T-helper 2 cell treated with Interferon-gamma antibody and Interleukin-4, amounts not matched to agents 5 μg/mL and 100 μg/mL, for 36 hours (primary cell): Measurements from ENCODE around the gene TIE1.

ENCODE experiments used
- DNase-seq: peaks from one replicate; pipeline ENCODE4 v3.0.0; 2021; ENCODE audit warnings: low spot score
- H3K27ac Mint-ChIP-seq: one replicate; pipeline ENCODE4 v1.8.0; 2021; ENCODE audit warnings: mild to moderate bottlenecking, mixed read lengths
- H3K27me3 Mint-ChIP-seq: one replicate; pipeline ENCODE4 v1.8.0; 2021; ENCODE audit warnings: low read depth, mixed read lengths
- H3K36me3 Mint-ChIP-seq: one replicate; pipeline ENCODE4 v1.8.0; 2021; ENCODE audit warnings: low read depth, mixed read lengths
- H3K4me1 Mint-ChIP-seq: one replicate; pipeline ENCODE4 v1.8.0; 2021; ENCODE audit warnings: low read depth, mixed read lengths
- H3K4me3 Mint-ChIP-seq: one replicate; pipeline ENCODE4 v1.8.0; 2022; ENCODE audit warnings: mild to moderate bottlenecking, moderate library complexity, mixed read lengths
- H3K9me3 Mint-ChIP-seq: one replicate; pipeline ENCODE4 v1.8.0; 2021; ENCODE audit warnings: mixed read lengths

TIE1 gene

GRCh38 chr1:43317817-43318471 is 17.2 kb downstream of the TIE1 start:
- Mint-ChIP-seq H3K27ac (peak overlapping the region; percentile 34), H3K4me3 (no peak overlapping the region), H3K9me3 (no peaks in the 10 kb centered on the region), H3K27me3 (no peaks in the 10 kb centered on the region), H3K4me1 (no peaks in the 10 kb centered on the region), H3K36me3 (no peaks in the 10 kb centered on the region)
- DNase-seq: peak; percentile 23

DNA sequence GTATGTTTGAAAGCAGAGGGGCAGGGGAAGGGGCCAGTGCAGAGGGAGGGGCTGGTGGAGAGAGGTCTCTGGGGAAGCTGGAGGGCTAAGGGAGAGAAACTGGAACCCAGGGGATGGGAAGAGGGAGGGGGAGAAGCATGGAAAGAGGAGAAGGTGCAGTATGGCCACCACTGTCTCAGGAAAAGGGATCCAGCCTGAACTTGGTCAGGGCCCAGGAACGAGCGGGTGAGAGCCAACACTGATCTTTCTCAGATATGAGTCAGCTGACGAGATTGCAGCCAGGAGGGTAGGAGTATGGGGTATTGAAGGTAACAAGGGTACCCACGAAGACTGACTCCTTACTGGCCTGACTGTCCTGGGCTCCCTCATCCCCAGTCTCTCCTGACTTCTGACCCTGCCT is 18.0 kb downstream of the TIE1 start:
- no peak overlapping the region for H3K4me3 Mint-ChIP-seq
- DNase-seq: no peak
- H3K27me3 Mint-ChIP-seq: no peaks in the 10 kb centered on the region
- H3K27ac Mint-ChIP-seq: no peak overlapping the region
- no peaks in the 10 kb centered on the region for H3K9me3 Mint-ChIP-seq
- no peaks in the 10 kb centered on the region for H3K4me1 Mint-ChIP-seq
- H3K36me3 Mint-ChIP-seq: no peaks in the 10 kb centered on the region

DNA sequence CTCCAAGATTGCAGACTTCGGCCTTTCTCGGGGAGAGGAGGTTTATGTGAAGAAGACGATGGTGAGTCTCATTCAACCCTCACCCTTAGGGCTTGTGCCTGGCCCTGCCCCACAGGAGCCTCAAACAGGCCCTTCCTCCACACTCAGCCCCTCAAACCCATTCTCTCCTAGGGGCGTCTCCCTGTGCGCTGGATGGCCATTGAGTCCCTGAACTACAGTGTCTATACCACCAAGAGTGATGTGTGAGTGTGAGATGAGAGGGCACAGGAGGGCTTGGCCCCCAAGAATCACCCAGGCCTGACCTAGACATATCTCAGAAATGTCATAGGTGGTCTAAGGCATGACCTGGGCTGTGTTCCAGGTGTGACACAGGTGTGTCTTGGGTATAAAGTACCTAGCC is 18.5 kb downstream of the TIE1 start:
- DNase-seq: no peak
- Mint-ChIP-seq H3K4me1 (peaks cover under 1% of the 10 kb centered on the region), H3K4me3 (no peak overlapping the region), H3K36me3 (no peaks in the 10 kb centered on the region), H3K27me3 (no peaks in the 10 kb centered on the region), H3K9me3 (peaks cover 2% of the 10 kb centered on the region), H3K27ac (peak overlapping the region; percentile 41)

- H3K4me3 Mint-ChIP-seq: no peak overlapping the region
- no peaks in the 10 kb centered on the region for H3K27me3 Mint-ChIP-seq
- peaks cover 3% of the 10 kb centered on the region for H3K4me1 Mint-ChIP-seq
Measured at GRCh38 chr1:43319766-43320165, 19.0 kb downstream of the TIE1 start.

DNA sequence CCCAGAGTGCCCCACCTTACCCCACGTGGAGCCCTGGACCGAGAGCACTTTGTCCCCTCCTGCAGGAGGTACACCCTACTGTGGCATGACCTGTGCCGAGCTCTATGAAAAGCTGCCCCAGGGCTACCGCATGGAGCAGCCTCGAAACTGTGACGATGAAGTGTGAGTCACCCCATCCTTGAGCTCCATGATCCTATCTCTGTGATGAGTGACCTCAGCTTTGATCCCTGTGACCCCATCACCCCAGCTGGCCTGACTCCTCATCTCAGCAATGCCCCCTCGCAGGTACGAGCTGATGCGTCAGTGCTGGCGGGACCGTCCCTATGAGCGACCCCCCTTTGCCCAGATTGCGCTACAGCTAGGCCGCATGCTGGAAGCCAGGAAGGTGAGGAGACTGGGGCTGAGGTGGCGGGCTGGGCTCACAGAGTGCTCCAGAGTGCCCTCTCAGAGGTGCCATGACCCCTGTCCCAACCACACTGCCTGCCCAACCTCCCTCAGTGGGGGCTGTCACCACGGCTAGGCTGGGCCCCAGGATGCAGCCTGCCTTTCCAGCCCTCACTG is 20.6 kb downstream of the TIE1 start:
- no peaks in the 10 kb centered on the region for H3K27me3 Mint-ChIP-seq
- H3K4me3 Mint-ChIP-seq: no peak overlapping the region
- no peak for DNase-seq
- peaks cover 3% of the 10 kb centered on the region for H3K4me1 Mint-ChIP-seq
- H3K9me3 Mint-ChIP-seq: peaks cover 17% of the 10 kb centered on the region
- no peak overlapping the region for H3K27ac Mint-ChIP-seq
- H3K36me3 Mint-ChIP-seq: peaks cover 1% of the 10 kb centered on the region

More at GRCh38 chr1:43319766-43320165, 19.0 kb downstream of the TIE1 start:
- no peak overlapping the region for H3K27ac Mint-ChIP-seq
- no peak for DNase-seq
- H3K9me3 Mint-ChIP-seq: peaks cover 7% of the 10 kb centered on the region
- no peaks in the 10 kb centered on the region for H3K36me3 Mint-ChIP-seq

DNA sequence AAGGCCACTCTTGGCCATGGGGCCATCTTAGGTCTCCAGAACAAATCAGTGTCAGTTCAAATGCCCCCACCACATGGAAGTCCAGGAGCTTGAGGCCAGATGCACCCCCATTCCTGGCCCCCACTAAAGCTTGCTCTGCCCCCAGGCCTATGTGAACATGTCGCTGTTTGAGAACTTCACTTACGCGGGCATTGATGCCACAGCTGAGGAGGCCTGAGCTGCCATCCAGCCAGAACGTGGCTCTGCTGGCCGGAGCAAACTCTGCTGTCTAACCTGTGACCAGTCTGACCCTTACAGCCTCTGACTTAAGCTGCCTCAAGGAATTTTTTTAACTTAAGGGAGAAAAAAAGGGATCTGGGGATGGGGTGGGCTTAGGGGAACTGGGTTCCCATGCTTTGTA is 21.7 kb downstream of the TIE1 start:
- Mint-ChIP-seq H3K27me3 (no peaks in the 10 kb centered on the region), H3K4me3 (no peak overlapping the region)
- no peak for DNase-seq

GRCh38 chr1:43324810-43325209 is 24.0 kb downstream of the TIE1 start:
- peaks cover 4% of the 10 kb centered on the region for H3K4me1 Mint-ChIP-seq
- H3K4me3 Mint-ChIP-seq: no peak overlapping the region
- H3K27me3 Mint-ChIP-seq: no peaks in the 10 kb centered on the region
- H3K27ac Mint-ChIP-seq: no peak overlapping the region
- H3K9me3 Mint-ChIP-seq: peaks cover 25% of the 10 kb centered on the region
- peaks cover 1% of the 10 kb centered on the region for H3K36me3 Mint-ChIP-seq
- no peak for DNase-seq

More for the DNA sequence above, 21.7 kb downstream of the TIE1 start:
- H3K9me3 Mint-ChIP-seq: peaks cover 25% of the 10 kb centered on the region
- H3K36me3 Mint-ChIP-seq: peaks cover 1% of the 10 kb centered on the region
- peaks cover 3% of the 10 kb centered on the region for H3K4me1 Mint-ChIP-seq
- no peak overlapping the region for H3K27ac Mint-ChIP-seq

DNA sequence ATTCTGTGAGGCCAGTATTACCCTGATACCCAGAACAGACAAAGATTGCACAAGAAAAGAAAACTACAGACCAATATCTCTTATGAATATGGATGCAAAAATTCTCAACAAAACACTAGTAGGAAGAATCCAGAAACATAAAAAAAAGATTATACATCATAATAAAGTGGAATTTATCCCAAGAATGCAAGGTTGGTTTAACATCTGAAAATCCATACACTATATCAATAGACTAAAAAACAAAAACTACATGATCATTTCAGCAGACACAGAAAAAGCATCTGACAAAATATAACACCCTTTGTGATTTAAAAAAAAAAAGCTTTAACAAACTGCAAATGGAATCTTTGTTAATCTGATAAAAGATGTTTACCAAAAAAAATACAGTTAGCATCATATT is 24.6 kb downstream of the TIE1 start:
- Mint-ChIP-seq H3K36me3 (peaks cover 1% of the 10 kb centered on the region), H3K9me3 (peaks cover 25% of the 10 kb centered on the region), H3K4me3 (no peak overlapping the region), H3K4me1 (peaks cover 8% of the 10 kb centered on the region), H3K27me3 (no peaks in the 10 kb centered on the region), H3K27ac (no peak overlapping the region)
- no peak for DNase-seq

DNA sequence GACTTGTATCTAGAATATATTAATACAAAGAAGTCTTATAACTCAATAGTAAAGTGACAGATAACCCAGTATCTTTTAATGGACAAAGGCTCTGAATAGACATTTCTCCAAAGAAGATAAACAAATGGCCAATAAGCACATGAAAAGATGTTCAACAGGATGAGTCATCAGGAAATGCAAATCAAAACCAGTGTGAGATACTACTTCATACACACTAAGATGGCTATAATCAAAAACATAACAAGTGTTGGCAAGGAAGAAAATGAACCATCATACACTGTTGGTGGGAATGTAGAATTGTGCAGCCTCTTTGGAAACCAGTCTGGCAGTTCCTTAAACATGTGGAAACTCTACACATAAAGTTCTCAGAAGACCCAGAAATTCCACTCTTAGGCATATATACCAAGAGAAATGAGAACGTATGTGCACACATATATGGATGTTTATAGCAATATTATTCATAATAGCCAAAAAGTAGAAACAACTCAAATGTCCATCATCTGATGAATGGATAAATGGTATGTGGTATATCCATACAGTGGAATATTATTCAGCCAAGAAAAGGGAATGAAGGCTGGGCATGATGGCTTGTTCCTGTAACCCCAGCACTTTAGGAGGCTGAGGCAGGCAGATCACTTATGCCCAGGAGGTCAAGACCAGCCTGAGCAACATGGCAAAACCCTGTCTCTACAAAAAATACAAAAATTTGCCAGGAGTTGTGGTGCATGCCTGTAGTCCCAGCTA is 26.9 kb downstream of the TIE1 start:
- Mint-ChIP-seq H3K9me3 (peaks cover 25% of the 10 kb centered on the region), H3K27ac (no peak overlapping the region), H3K4me3 (no peak overlapping the region), H3K36me3 (peaks cover 1% of the 10 kb centered on the region), H3K27me3 (no peaks in the 10 kb centered on the region), H3K4me1 (peaks cover 10% of the 10 kb centered on the region)
- no peak for DNase-seq

DNA sequence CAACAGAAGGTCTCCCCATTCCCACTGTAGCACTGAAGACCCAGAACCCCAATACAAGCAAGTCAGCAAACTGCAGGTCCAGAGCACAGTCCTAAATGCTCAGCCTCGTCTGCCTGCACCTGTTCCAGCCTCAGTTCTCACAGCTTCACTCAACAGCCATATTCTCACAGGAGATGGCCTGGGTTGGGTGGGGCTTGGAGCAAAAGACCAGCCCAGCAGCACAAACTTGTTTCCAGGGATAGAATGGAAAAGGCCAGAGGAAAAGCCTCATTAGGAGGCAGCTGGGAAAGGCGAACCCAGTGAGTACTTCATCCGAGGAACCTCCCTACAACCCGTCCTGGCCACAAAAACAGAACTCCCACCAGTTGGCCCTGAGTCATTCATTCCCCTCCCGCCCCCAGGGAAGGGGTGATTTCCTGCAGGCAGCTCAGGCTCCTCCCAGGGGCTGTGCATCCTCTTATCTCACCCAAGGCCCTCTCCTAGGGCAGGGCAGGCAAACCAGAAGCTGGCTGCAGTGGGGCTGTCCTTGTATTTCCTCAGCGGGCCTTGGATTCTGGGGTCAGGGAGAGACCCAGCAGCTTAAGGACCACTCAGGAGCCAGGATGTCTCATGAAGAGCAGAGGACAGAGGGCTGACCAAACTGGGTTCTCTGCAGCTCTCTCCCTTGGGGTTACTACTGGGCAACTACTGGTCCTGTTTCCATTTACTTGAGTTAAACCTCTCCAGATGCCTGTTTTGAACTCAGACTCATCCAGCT is 29.4 kb downstream of the TIE1 start:
- Mint-ChIP-seq H3K27ac (peak overlapping the region; percentile 28), H3K36me3 (no peaks in the 10 kb centered on the region), H3K9me3 (peaks cover 14% of the 10 kb centered on the region), H3K4me3 (no peak overlapping the region), H3K4me1 (peaks cover 8% of the 10 kb centered on the region), H3K27me3 (no peaks in the 10 kb centered on the region)
- peak; percentile 87 for DNase-seq

DNA sequence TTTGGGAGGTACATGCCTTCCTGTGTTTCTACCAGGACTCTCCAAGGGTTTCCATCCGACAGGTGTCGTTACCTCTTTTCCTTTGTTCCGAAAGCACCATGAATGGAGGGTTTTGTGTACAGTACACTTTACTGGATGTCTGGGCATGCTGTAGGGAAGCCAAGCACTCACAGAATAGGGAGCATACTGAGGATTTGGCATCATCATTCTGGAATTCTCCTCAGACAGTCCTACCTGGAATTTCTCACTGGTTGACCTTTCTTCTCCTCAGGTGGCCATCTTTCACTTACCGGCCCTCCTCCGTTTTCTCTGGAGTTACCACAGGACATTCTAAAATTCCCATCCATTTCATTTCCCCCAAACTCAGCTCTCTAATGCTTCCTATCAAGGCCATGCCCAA is 30.9 kb downstream of the TIE1 start:
- H3K36me3 Mint-ChIP-seq: no peaks in the 10 kb centered on the region
- H3K9me3 Mint-ChIP-seq: peaks cover 8% of the 10 kb centered on the region
- peaks cover 8% of the 10 kb centered on the region for H3K4me1 Mint-ChIP-seq
- DNase-seq: no peak
- no peak overlapping the region for H3K4me3 Mint-ChIP-seq
- no peaks in the 10 kb centered on the region for H3K27me3 Mint-ChIP-seq
- H3K27ac Mint-ChIP-seq: no peak overlapping the region

DNA sequence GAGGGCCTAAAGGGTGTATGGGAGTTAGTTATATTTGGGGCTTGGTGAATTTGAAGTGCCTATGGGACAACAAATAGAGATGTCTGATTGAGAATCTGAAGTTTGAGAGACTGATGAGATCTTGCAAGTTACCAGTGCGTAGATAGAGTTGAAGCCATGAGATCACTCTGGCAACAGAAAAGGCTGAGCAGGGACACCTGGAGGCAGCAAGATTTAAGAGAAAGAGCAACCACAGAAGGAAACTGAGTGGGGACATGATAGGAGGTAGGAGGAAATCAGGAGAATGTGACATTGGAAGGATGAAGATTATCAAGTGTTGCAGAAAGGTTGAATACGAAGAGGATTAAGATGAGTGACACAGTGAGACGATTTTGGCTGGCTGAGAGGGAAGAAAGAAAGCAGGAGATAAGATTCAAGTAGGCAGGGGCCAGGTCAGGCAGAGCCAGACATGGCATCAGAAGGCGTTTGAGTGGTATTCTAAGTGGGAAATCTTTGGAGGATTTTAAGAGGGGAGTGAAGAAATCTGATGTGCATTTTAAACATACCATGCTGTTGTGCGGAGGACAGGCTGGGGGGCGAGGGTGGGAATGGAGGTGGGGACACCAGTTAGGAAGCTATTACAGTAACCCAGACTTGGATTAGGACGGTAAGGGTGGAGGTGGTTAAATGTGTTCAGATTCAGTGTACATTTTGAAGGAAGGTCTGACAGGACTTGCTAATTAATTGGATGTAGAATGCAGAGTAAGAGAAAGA is 33.8 kb downstream of the TIE1 start:
- Mint-ChIP-seq H3K27me3 (no peaks in the 10 kb centered on the region), H3K27ac (no peak overlapping the region)

DNA sequence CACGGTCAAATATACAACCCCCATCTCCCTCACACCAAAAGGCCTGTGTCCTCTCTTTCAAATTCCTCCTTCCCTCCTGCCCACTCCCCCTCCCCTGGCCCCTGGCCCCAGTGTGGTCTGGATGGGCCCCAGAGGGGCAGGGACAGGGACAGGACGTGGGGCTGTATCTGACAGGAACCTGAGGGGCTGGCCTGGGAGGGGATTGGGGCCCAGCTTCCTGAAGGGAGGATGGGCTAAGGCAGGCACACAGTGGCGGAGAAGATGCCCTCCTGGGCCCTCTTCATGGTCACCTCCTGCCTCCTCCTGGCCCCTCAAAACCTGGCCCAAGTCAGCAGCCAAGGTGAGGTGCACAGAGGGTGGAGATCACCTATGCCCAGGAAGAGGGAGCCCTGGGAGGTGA is 36.8 kb downstream of the TIE1 start, which contains the start of gene MPL:
Gene MPL (plus strand): TSS at position 231 of the 400 bp plus-strand sequence. CDS start 31 bp downstream, at position 262.
- Mint-ChIP-seq H3K4me1 (no peaks in the 10 kb centered on the region), H3K9me3 (no peaks in the 10 kb centered on the region), H3K4me3 (no peak within 1 kb of the TSS), H3K27ac (no peak within 1 kb of the TSS), H3K27me3 (no peaks in the 10 kb centered on the region), H3K36me3 (no peaks in the 10 kb centered on the region)
- DNase-seq: no peak

More for the DNA sequence above, 33.8 kb downstream of the TIE1 start:
- peaks cover 8% of the 10 kb centered on the region for H3K4me1 Mint-ChIP-seq
- DNase-seq: no peak
- H3K36me3 Mint-ChIP-seq: no peaks in the 10 kb centered on the region
- no peaks in the 10 kb centered on the region for H3K9me3 Mint-ChIP-seq
- H3K4me3 Mint-ChIP-seq: no peak overlapping the region
